HCT116 (cell line): ENCODE measurements around the gene GRK5.
A peak's percentile ranks its signal among the peaks of the same experiment; 100 is the strongest.

ENCODE experiments used
- CBX3 ChIP-seq: IDR thresholded peaks from 2 replicates; pipeline ENCODE4 v1.6.1; 2012; ENCODE audit warnings: low read depth
- EGR1 ChIP-seq: IDR thresholded peaks from 2 replicates; pipeline ENCODE4 v1.6.1; 2012; ENCODE audit warnings: low read depth
- EZH2 ChIP-seq: fragments of 200-600 bp; sonication (generic); IDR thresholded peaks from 2 replicates; pipeline ENCODE4 v1.6.1; 2017; ENCODE audit warnings: antibody characterized with exemption, mixed run types
- POLR2A ChIP-seq: IDR thresholded peaks from 2 replicates; pipeline ENCODE4 v1.7.0; 2011; ENCODE audit warnings: borderline replicate concordance; ENCODE audit not compliant: insufficient read depth, insufficient read length; ENCODE audit errors: extremely low read depth
- POLR2AphosphoS5 ChIP-seq: IDR thresholded peaks from 2 replicates; pipeline ENCODE4 v1.6.1; 2011; ENCODE audit warnings: mild to moderate bottlenecking, low read depth, low read length, moderate library complexity
- YY1 ChIP-seq: IDR thresholded peaks from 2 replicates; pipeline ENCODE4 v1.6.1; 2011; ENCODE audit warnings: low read length, low read depth, moderate library complexity, mild to moderate bottlenecking; ENCODE audit not compliant: insufficient replicate concordance; ENCODE audit errors: extremely low read depth
- ZNF274 ChIP-seq: fragments of 200-500 bp; sonication (Bioruptor generic); IDR thresholded peaks from 2 replicates; pipeline ENCODE4 v1.6.1; 2014; ENCODE audit warnings: mild to moderate bottlenecking, low read depth, low read length, inconsistent platforms
- TF ChIP-seq, protein P1 (sequence below), 3 experiments: fragments of 200-600 bp in 1 of 3; sonication (generic) in 1 of 3; IDR thresholded peaks in 2 of 3; conservative IDR thresholded peaks in 1 of 3; 2 replicates each; pipeline ENCODE4 v1.5.1; 2012 to 2017; ENCODE audit warnings: low read depth in 2 of 3, low read length in 2 of 3, antibody characterized with exemption in 1 of 3, borderline replicate concordance in 1 of 3, control low read depth in 1 of 3, mild to moderate bottlenecking in 1 of 3, mixed read lengths in 1 of 3, mixed run types in 1 of 3, moderate library complexity in 1 of 3; ENCODE audit not compliant: insufficient read depth in 1 of 3
- TF ChIP-seq, protein P2 (sequence below): IDR thresholded peaks from 2 replicates; pipeline ENCODE4 v1.6.1; 2012
- TF ChIP-seq, protein P3 (sequence below): IDR thresholded peaks from 2 replicates; pipeline ENCODE4 v1.6.1; 2011; ENCODE audit warnings: mild to moderate bottlenecking, low read length, moderate library complexity; ENCODE audit not compliant: insufficient replicate concordance; ENCODE audit errors: extremely low read depth
- TF ChIP-seq, protein P4 (sequence below): IDR thresholded peaks from 2 replicates; pipeline ENCODE4 v1.6.1; 2012

DNA sequence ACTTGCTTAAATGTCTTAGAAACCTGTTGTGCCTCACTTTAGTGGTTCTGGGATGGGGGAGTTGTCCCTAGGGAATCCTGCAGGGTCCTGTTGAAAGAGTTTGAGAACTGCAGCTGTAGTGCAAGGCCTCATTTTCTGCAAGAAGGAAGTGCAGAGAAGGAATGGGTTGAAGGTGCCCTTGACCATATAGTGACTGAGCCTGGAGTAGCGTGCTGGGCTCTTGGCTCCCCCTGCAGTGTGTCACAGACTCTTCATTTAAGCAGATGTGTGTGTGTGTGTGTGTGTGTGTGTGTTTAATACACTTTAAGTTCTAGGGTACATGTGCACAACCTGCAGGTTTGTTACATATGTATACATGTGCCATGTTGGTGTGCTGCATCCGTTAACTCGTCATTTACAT, 92.2 kb downstream of the GRK5 start:
- TF ChIP-seq, protein P1, sequence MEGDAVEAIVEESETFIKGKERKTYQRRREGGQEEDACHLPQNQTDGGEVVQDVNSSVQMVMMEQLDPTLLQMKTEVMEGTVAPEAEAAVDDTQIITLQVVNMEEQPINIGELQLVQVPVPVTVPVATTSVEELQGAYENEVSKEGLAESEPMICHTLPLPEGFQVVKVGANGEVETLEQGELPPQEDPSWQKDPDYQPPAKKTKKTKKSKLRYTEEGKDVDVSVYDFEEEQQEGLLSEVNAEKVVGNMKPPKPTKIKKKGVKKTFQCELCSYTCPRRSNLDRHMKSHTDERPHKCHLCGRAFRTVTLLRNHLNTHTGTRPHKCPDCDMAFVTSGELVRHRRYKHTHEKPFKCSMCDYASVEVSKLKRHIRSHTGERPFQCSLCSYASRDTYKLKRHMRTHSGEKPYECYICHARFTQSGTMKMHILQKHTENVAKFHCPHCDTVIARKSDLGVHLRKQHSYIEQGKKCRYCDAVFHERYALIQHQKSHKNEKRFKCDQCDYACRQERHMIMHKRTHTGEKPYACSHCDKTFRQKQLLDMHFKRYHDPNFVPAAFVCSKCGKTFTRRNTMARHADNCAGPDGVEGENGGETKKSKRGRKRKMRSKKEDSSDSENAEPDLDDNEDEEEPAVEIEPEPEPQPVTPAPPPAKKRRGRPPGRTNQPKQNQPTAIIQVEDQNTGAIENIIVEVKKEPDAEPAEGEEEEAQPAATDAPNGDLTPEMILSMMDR (IDR thresholded peaks at IDR 0.05 in 2 of 3, conservative IDR thresholded peaks at IDR 0.05 in 1 of 3; ENCODE audit: borderline replicate concordance in 1 of 3, insufficient read depth in 1 of 3, low read depth in 2 of 3, low read length in 2 of 3): peak in 2 of 3 experiments; percentile 19 to 22; a peak in 2 of 6 replicates
- no peak for TF ChIP-seq POLR2A
- TF ChIP-seq EZH2: no peak
- TF ChIP-seq CBX3: no peak
- TF ChIP-seq ZNF274: no peak
- TF ChIP-seq, protein P2, sequence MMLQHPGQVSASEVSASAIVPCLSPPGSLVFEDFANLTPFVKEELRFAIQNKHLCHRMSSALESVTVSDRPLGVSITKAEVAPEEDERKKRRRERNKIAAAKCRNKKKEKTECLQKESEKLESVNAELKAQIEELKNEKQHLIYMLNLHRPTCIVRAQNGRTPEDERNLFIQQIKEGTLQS: no peak
- TF ChIP-seq EGR1: no peak
- TF ChIP-seq POLR2AphosphoS5: no peak
- TF ChIP-seq, protein P3, sequence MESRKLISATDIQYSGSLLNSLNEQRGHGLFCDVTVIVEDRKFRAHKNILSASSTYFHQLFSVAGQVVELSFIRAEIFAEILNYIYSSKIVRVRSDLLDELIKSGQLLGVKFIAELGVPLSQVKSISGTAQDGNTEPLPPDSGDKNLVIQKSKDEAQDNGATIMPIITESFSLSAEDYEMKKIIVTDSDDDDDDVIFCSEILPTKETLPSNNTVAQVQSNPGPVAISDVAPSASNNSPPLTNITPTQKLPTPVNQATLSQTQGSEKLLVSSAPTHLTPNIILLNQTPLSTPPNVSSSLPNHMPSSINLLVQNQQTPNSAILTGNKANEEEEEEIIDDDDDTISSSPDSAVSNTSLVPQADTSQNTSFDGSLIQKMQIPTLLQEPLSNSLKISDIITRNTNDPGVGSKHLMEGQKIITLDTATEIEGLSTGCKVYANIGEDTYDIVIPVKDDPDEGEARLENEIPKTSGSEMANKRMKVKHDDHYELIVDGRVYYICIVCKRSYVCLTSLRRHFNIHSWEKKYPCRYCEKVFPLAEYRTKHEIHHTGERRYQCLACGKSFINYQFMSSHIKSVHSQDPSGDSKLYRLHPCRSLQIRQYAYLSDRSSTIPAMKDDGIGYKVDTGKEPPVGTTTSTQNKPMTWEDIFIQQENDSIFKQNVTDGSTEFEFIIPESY: no peak
- no peak for TF ChIP-seq YY1
- TF ChIP-seq, protein P4, sequence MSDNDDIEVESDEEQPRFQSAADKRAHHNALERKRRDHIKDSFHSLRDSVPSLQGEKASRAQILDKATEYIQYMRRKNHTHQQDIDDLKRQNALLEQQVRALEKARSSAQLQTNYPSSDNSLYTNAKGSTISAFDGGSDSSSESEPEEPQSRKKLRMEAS: no peak
